WTC11 (cell line): ENCODE measurements around the gene ZBTB7C. TPM values are rescaled to one million over a fixed set of nuclear protein-coding genes. Genes with fewer than 3 reads are reported as not detected.

ENCODE experiments used
- ATAC-seq: fragments of 200-7000 bp; cut with Tn5 transposase; 2 replicates; pipeline ENCODE4 v1.10.0; 2021; ENCODE audit warnings: mild to moderate bottlenecking, moderate library complexity
- CTCF ChIA-PET: fragments of 300-600 bp; sonication (Branson Sonifier 250); formaldehyde crosslinking; loops from one replicate; lab custom pipeline; 2021; ENCODE audit warnings: antibody characterized with exemption; lab: Charles Lee
- POLR2A ChIA-PET: fragments of 350-600 bp; sonication (Branson Sonifier 250); formaldehyde crosslinking; loops from one replicate; lab custom pipeline; 2021; ENCODE audit warnings: antibody characterized with exemption; lab: Charles Lee
- DNase-seq: peaks from one replicate; pipeline ENCODE4 v3.0.0; 2021; ENCODE audit warnings: low spot score
- H3K27ac Mint-ChIP-seq: 2 replicates; pipeline ENCODE4 v1.8.0; 2021; ENCODE audit warnings: mixed read lengths
- H3K27me3 Mint-ChIP-seq: 2 replicates; pipeline ENCODE4 v1.8.0; 2021; ENCODE audit warnings: low read depth, mild to moderate bottlenecking, moderate library complexity, mixed read lengths
- H3K36me3 Mint-ChIP-seq: 2 replicates; pipeline ENCODE4 v1.8.0; 2021; ENCODE audit warnings: mixed read lengths
- H3K4me1 Mint-ChIP-seq: 2 replicates; pipeline ENCODE4 v1.8.0; 2022; ENCODE audit warnings: mixed read lengths
- H3K4me3 Mint-ChIP-seq: 2 replicates; pipeline ENCODE4 v1.8.0; 2021; ENCODE audit warnings: mild to moderate bottlenecking, moderate library complexity, mixed read lengths
- H3K9me3 Mint-ChIP-seq: 2 replicates; pipeline ENCODE4 v1.8.0; 2021; ENCODE audit warnings: mixed read lengths
- ATF1 ChIP-seq: sonication (generic); formaldehyde crosslinking; IDR thresholded peaks from 2 replicates; pipeline ENCODE4 v1.8.1; 2023; ENCODE audit warnings: mild to moderate bottlenecking, moderate library complexity, missing genetic modification reagents
- CTCF ChIP-seq: fragments of 200-600 bp; IDR thresholded peaks from 2 replicates; pipeline ENCODE4 v1.8.0; 2022; ENCODE audit warnings: antibody characterized with exemption
- GABPB1 ChIP-seq: sonication (generic); formaldehyde crosslinking; IDR thresholded peaks from 2 replicates; pipeline ENCODE4 v1.8.1; 2023; ENCODE audit warnings: mild to moderate bottlenecking, missing genetic modification reagents
- HMGA2 ChIP-seq: fragments of 250-450 bp; sonication (Bioruptor Pico); IDR thresholded peaks from 2 replicates; pipeline ENCODE4 v1.4.0; 2021; ENCODE audit warnings: mild to moderate bottlenecking, moderate library complexity
- MLX ChIP-seq: sonication (generic); formaldehyde crosslinking; IDR thresholded peaks from 2 replicates; pipeline ENCODE4 v1.8.1; 2023; ENCODE audit warnings: mild to moderate bottlenecking, missing genetic modification reagents, moderate library complexity
- NR3C1 ChIP-seq: sonication (generic); formaldehyde crosslinking; conservative IDR thresholded peaks from 2 replicates; pipeline ENCODE4 v1.8.1; 2023; ENCODE audit warnings: low read depth, mild to moderate bottlenecking, missing genetic modification reagents
- PRRX2 ChIP-seq: fragments of 250-450 bp; sonication (Bioruptor Pico); IDR thresholded peaks from 2 replicates; pipeline ENCODE4 v1.8.0; 2021; ENCODE audit warnings: mild to moderate bottlenecking
- TEAD1 ChIP-seq: sonication (generic); formaldehyde crosslinking; IDR thresholded peaks from 2 replicates; pipeline ENCODE4 v1.8.0; 2022; ENCODE audit warnings: mild to moderate bottlenecking, missing genetic modification reagents
- ZMAT4 ChIP-seq: fragments of 250-450 bp; sonication (Bioruptor Pico); IDR thresholded peaks from 2 replicates; pipeline ENCODE4 v1.9.0; 2021; ENCODE audit warnings: mild to moderate bottlenecking
- total RNA-seq: library from RNA; stranded (reverse); gene quantifications from 3 replicates; pipeline ENCODE4 v1.2.3, GENCODE V29; 2021
- TF ChIP-seq, protein P1 (sequence below): sonication (generic); formaldehyde crosslinking; IDR thresholded peaks from 2 replicates; pipeline ENCODE4 v1.8.1; 2023; ENCODE audit warnings: mild to moderate bottlenecking, missing genetic modification reagents, borderline replicate concordance
- TF ChIP-seq, protein P2 (sequence below): fragments of 250-450 bp; sonication (Bioruptor Pico); IDR thresholded peaks from 2 replicates; pipeline ENCODE4 v1.9.0; 2021; ENCODE audit warnings: mild to moderate bottlenecking, borderline replicate concordance
- TF ChIP-seq, protein P3 (sequence below): sonication (generic); formaldehyde crosslinking; IDR thresholded peaks from 2 replicates; pipeline ENCODE4 v1.8.0; 2023; ENCODE audit warnings: missing genetic modification reagents, mild to moderate bottlenecking, borderline replicate concordance

Gene ZBTB7C
- total RNA-seq, 1 experiment from 2014 or later: 0.48 TPM

DNA sequence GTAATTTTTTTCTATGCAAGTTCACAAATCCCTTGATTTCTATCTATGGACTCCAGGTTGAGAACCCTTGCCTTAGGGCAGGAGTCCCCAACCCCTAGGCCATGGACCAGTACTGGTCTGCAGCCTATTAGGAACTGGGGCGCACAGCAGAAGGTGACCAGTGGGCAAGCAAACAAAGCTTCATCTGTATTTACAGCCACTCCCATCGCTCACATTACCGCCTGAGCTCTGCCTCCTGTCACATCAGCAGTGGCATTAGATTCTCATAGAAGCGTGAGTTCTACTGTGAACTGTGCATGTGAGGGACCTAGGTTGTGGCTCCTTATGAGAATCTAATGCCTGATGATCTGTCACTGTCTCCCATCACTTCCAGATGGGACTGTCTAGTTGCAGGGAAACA is 408.5 kb downstream of the ZBTB7C start (continued):
- TF ChIP-seq, protein P1, sequence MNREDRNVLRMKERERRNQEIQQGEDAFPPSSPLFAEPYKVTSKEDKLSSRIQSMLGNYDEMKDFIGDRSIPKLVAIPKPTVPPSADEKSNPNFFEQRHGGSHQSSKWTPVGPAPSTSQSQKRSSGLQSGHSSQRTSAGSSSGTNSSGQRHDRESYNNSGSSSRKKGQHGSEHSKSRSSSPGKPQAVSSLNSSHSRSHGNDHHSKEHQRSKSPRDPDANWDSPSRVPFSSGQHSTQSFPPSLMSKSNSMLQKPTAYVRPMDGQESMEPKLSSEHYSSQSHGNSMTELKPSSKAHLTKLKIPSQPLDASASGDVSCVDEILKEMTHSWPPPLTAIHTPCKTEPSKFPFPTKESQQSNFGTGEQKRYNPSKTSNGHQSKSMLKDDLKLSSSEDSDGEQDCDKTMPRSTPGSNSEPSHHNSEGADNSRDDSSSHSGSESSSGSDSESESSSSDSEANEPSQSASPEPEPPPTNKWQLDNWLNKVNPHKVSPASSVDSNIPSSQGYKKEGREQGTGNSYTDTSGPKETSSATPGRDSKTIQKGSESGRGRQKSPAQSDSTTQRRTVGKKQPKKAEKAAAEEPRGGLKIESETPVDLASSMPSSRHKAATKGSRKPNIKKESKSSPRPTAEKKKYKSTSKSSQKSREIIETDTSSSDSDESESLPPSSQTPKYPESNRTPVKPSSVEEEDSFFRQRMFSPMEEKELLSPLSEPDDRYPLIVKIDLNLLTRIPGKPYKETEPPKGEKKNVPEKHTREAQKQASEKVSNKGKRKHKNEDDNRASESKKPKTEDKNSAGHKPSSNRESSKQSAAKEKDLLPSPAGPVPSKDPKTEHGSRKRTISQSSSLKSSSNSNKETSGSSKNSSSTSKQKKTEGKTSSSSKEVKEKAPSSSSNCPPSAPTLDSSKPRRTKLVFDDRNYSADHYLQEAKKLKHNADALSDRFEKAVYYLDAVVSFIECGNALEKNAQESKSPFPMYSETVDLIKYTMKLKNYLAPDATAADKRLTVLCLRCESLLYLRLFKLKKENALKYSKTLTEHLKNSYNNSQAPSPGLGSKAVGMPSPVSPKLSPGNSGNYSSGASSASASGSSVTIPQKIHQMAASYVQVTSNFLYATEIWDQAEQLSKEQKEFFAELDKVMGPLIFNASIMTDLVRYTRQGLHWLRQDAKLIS (CRISPR knock-in tag): no peak
- TF ChIP-seq MLX (no peak), ATF1 (CRISPR knock-in tag) (no peak), HMGA2 (no peak), PRRX2 (CRISPR knock-in tag) (no peak)
- TF ChIP-seq, protein P2, sequence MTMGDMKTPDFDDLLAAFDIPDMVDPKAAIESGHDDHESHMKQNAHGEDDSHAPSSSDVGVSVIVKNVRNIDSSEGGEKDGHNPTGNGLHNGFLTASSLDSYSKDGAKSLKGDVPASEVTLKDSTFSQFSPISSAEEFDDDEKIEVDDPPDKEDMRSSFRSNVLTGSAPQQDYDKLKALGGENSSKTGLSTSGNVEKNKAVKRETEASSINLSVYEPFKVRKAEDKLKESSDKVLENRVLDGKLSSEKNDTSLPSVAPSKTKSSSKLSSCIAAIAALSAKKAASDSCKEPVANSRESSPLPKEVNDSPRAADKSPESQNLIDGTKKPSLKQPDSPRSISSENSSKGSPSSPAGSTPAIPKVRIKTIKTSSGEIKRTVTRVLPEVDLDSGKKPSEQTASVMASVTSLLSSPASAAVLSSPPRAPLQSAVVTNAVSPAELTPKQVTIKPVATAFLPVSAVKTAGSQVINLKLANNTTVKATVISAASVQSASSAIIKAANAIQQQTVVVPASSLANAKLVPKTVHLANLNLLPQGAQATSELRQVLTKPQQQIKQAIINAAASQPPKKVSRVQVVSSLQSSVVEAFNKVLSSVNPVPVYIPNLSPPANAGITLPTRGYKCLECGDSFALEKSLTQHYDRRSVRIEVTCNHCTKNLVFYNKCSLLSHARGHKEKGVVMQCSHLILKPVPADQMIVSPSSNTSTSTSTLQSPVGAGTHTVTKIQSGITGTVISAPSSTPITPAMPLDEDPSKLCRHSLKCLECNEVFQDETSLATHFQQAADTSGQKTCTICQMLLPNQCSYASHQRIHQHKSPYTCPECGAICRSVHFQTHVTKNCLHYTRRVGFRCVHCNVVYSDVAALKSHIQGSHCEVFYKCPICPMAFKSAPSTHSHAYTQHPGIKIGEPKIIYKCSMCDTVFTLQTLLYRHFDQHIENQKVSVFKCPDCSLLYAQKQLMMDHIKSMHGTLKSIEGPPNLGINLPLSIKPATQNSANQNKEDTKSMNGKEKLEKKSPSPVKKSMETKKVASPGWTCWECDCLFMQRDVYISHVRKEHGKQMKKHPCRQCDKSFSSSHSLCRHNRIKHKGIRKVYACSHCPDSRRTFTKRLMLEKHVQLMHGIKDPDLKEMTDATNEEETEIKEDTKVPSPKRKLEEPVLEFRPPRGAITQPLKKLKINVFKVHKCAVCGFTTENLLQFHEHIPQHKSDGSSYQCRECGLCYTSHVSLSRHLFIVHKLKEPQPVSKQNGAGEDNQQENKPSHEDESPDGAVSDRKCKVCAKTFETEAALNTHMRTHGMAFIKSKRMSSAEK: no peak

DNA sequence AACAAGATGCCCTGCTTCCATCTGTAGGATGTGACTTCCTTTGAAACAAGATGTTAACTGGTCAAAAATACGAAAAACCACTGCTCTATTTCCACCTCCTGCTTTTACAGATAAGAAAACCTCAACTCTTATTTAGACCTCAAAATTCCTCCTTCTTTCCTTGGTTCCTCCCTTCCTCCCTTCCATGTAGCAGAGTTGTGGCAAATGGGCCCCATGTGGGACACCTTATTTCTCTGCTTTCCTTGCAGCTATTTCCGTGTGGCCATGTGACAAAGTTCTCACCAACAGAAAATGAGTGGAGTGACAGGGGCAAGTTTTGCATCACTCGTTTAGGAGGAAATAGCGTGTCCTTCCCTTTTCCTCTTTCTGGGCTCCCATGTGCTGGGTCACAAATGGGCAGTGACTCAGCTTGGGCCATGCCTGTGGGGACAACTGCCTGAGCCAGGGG is 409.4 kb downstream of the ZBTB7C start:
- DNase-seq (no peak), ATAC-seq (no peak)
- Mint-ChIP-seq H3K27ac (no peak overlapping the region), H3K36me3 (peaks cover 11% of the 10 kb centered on the region), H3K27me3 (no peaks in the 10 kb centered on the region), H3K4me3 (no peak overlapping the region), H3K4me1 (peaks cover 7% of the 10 kb centered on the region), H3K9me3 (peaks cover 32% of the 10 kb centered on the region)
- POLR2A ChIA-PET: no interaction called here
- no peak for TF ChIP-seq ZMAT4 (CRISPR knock-in tag)
- TF ChIP-seq NR3C1: no peak
- no peak for TF ChIP-seq GABPB1 (CRISPR knock-in tag)
- CTCF ChIA-PET: no interaction called here

DNA sequence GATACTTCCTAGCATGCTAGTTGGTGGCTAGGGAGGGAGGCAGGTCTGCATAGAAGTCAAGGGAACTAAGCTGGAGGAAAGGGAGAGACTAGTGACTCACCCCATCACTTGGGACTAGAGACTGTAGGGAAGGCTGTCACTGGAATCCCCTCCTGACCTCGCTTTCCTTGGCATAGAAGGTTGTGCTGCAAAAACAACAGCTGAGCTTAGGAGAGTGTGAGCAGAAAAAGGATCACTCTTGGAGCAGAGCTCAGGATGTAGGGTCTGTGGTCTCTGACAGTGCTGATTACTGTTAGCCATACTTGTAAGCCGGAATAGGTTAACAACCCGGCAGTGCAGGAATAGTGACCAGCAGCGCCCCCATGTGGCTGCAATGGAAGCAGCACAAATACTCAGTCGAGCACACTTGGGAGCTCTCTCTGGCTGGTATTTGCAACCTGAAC is 411.8 kb downstream of the ZBTB7C start:
- ChIA-PET POLR2A (no interaction called here), CTCF (interaction anchor here (0.5 to 4.4 kb wide), 54 partner anchors 9 to 488 kb away, joined by 3 to 55 read pairs (median 5); no protein-coding TSS in a partner anchor)
- Mint-ChIP-seq H3K27ac (no peak overlapping the region), H3K36me3 (peaks cover 15% of the 10 kb centered on the region), H3K27me3 (no peaks in the 10 kb centered on the region), H3K4me3 (no peak overlapping the region), H3K9me3 (peaks cover 44% of the 10 kb centered on the region), H3K4me1 (peaks cover 14% of the 10 kb centered on the region)
- ATAC-seq (peak; percentile 95), DNase-seq (peak; percentile 85)
- TF ChIP-seq CTCF (peak; percentile 83), TEAD1 (CRISPR knock-in tag) (0 out of 2 replicates have a peak, but pooled peaks have one; percentile 20), NR3C1 (no peak)
- TF ChIP-seq, protein P3, sequence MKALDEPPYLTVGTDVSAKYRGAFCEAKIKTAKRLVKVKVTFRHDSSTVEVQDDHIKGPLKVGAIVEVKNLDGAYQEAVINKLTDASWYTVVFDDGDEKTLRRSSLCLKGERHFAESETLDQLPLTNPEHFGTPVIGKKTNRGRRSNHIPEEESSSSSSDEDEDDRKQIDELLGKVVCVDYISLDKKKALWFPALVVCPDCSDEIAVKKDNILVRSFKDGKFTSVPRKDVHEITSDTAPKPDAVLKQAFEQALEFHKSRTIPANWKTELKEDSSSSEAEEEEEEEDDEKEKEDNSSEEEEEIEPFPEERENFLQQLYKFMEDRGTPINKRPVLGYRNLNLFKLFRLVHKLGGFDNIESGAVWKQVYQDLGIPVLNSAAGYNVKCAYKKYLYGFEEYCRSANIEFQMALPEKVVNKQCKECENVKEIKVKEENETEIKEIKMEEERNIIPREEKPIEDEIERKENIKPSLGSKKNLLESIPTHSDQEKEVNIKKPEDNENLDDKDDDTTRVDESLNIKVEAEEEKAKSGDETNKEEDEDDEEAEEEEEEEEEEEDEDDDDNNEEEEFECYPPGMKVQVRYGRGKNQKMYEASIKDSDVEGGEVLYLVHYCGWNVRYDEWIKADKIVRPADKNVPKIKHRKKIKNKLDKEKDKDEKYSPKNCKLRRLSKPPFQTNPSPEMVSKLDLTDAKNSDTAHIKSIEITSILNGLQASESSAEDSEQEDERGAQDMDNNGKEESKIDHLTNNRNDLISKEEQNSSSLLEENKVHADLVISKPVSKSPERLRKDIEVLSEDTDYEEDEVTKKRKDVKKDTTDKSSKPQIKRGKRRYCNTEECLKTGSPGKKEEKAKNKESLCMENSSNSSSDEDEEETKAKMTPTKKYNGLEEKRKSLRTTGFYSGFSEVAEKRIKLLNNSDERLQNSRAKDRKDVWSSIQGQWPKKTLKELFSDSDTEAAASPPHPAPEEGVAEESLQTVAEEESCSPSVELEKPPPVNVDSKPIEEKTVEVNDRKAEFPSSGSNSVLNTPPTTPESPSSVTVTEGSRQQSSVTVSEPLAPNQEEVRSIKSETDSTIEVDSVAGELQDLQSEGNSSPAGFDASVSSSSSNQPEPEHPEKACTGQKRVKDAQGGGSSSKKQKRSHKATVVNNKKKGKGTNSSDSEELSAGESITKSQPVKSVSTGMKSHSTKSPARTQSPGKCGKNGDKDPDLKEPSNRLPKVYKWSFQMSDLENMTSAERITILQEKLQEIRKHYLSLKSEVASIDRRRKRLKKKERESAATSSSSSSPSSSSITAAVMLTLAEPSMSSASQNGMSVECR (CRISPR knock-in tag): no peak
- TF ChIP-seq, all 79 proteins: peak for 2
